ENCODE results near the gene KLHL22. TPM values are rescaled to one million over a fixed set of nuclear protein-coding genes. Genes with fewer than 3 reads are reported as not detected.
"Not testable (repeated sequence)": the region's sequence is repeated elsewhere in the genome, so short reads cannot be mapped to it uniquely, and the experiment has no call there.

Gene KLHL22
- polyA plus RNA-seq, 1 donor, result 36.5 TPM

DNA sequence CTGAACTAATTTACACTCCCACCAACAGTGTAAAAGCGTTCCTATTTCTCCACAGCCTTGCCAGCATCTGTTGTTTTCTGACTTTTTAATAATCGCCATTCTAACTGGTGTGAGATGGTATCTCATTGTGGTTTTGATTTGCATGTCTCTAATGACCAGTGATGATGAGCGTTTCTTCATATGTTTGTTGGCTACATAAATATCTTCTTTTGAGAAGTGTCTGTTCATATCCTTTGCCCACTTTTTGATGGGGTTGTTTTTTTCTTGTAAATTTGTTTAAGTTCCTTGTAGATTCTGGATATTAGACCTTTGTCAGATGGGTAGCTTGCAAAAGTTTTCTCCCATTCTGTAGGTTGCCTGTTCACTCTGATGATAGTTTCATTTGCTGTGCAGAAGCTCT is 79.9 kb downstream of the KLHL22 start:
- DNase-seq, result not testable (repeated sequence)

GRCh38 chr22:20415241-20415640 is 80.4 kb downstream of the KLHL22 start:
- DNase-seq, result not testable (repeated sequence)

DNA sequence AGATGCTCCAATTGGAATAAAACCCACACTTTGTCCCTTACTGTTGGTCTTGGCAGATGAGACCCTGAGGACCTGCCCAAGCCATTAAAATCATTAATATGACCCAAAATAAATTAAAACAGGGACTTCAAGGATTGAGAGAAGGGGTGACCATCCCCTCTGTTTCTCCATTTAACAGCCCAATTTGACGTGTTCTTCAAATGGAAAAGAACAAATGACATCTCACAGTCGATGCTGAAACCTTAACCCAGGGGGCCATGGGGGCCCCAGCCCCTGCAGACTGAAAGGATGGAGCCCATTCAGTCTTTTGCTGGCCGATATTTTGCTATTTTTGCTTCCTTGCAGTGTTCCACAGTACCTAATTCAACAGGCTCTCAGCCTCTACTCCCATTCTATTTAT is 81.1 kb downstream of the KLHL22 start:
- DNase-seq, result no peak

- DNase-seq, result no peak
These were observed 81.5 kb downstream of the KLHL22 start for GRCh38 chr22:20414059-20414440.

DNA sequence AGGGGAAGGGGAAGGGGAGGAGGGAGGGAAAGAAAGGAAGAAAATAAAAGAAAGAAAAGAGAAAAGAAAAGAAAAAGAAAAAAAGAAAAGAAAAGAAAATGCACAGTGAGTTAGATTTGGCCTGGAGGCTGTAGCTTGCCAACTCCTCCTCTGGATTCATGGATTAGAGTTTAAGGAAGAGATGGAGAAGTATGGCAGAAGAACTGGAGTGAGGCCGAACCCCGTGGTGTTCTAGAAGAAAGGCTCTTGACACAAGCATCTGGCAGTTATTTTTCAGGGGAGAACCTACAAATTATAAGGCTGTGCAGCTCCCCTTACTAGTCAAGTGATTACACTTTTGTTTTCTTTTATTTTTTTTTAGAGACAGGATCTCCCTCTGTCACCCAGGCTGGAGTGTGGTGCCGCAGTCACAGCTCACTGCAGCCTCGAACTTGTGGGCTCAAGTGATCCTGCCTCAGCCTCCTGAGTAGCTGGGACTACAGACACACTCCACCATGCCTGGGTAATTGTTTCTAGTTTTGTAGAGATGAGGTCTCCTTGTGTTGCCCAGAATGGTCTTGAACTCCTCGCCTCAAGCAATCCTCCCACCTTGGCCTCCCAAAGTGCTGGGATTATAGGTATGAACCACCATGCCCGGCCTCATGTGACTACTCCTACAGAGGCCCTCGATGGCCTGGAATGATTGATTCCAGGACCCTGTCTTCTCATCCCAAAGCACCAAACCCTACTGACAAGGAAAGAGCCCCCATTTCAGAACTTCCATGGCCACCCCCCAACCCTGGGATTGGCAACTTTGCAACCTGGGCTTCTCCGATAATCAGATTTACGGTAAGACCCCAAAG is 82.2 kb downstream of the KLHL22 start:
- no peak for DNase-seq

GRCh38 chr22:20412474-20413216 is 83.0 kb downstream of the KLHL22 start:
- no peak for DNase-seq

GRCh38 chr22:20409385-20409784 is 86.2 kb downstream of the KLHL22 start:
- DNase-seq, result not testable (repeated sequence)

- no peak for DNase-seq
These were observed 86.7 kb downstream of the KLHL22 start for GRCh38 chr22:20408891-20409290.

GRCh38 chr22:20407829-20408228 is 87.8 kb downstream of the KLHL22 start:
- DNase-seq, result no peak

- DNase-seq, result no peak
These were observed 88.7 kb downstream of the KLHL22 start for GRCh38 chr22:20406686-20407408.

- no peak for DNase-seq
These were observed 89.5 kb downstream of the KLHL22 start for GRCh38 chr22:20405931-20406685.

- no peak for DNase-seq
These were observed 90.2 kb downstream of the KLHL22 start for GRCh38 chr22:20405291-20405930.

DNA sequence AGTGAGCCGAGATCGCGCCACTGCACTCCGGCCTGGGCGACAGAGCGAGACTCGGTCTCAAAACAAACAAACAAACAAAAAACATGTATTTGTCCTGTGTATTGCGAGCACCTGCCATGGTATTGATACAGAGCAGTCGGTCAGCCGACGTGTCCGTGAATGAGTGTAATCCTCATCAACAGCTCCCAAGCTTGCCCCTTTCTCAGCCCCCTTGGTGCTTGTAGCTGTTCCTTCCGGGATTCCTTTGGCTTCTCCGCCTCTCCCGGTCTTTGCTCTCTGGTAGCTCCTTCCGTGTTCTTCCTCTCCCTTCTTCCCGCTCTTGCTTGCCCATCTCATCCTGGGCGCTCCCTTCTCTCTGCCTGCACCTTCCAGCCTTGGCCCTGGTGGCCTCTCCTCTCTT is 90.7 kb downstream of the KLHL22 start:
- DNase-seq, result no peak

- DNase-seq, result no peak
These were observed 91.8 kb downstream of the KLHL22 start for GRCh38 chr22:20403779-20404140.

DNA sequence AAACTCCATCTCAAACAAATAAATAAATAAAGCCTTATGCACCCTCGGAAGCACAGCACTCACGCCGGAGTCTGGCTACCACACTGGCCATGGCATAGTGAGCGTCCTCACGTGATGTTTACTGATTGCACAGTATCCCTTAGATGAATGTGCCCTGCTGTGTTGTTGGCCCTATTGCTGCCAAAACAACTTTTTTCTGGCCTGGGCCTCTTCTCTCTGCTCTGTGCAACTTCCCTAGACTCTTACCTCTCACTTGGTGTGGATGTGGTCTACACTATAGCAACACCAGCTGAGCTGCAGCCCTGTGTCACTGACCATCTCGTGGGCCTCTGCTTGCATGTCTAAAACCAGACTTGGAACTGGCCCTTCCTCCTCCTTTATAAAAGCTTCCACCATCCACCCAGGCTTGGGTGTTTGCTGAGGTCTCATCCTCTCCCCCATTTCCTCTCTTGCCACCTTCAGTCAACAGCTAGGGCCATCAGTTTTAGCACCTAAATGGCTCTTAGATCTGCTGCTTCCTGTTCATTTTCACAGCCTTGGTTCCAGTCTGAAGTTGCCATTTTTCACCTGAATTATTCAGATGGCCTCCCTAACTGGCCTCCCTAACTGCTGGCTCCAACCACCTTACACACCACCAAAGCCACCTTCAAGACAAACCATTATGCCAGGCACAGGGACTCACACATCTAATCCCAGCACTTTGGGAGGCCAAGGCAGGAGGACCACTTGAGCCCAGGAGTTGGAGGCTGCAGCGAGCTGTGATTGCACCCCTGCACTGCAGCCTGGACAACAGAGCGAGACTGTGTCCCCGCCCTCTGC is 92.4 kb downstream of the KLHL22 start:
- no peak for DNase-seq

DNA sequence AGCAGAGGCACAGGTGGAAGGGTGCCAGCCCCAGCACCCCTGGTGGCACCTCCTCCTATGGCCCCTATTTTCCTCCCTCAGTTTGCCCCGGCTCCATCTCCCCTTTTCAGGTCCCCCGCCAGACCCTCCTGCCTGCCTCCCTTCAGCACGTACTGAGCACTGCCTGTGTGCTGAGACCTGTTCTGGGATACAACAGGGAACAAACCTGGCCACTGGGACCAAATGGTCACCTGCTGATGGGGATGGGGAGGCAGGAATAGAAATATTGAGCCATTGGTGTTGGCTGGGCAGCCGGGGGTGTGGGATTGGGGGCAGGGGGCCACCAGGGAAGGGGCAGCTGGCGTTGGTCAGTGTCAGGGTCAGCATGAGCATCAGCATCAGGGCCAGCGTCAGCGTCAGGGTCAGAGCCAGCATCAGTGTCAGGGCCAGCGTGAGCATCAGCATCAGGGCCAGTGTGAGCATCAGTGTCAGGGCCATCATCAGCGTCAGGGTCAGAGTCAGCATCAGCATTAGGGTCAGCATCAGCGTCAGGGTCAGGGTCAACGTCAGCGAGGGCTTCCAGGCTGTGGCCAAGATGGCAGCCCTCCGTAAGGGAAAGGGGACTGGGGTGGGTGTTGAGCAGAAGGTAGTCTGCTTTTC is 94.1 kb downstream of the KLHL22 start:
- no peak for DNase-seq

DNA sequence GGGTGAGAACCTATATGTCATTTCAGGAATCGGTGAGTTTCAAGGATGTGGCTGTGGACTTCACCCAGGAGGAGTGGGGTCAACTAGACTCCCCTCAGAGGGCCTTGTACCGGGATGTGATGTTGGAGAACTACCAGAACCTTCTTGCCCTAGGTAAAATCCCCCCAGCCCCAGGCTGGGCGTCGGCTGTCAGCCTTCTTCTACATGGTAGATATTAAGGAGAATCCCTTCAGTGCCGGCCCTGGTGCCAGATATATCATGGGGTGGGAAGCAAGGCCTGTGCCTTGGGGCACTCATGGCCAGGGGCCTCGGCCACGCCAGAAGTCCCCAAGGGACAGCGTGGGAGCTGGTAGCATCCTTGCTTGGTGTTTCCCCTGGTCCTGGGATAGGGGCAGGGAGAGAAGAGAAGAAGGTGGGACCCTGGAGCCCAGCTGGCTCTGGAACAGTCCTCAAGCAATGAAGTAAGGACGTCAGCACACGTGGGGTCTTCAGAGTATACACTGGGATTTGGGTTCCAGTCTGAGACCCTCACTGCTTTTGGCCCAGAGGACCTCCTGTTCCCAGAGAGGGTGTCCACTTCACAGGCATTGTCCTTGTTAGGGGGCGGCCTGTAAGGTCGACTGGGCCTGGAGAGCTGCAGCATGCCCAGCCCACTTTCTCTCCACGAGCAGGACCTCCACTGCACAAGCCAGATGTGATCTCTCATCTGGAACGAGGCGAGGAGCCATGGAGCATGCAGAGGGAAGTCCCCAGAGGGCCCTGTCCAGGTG is 94.8 kb downstream of the KLHL22 start:
- DNase-seq, result no peak

DNA sequence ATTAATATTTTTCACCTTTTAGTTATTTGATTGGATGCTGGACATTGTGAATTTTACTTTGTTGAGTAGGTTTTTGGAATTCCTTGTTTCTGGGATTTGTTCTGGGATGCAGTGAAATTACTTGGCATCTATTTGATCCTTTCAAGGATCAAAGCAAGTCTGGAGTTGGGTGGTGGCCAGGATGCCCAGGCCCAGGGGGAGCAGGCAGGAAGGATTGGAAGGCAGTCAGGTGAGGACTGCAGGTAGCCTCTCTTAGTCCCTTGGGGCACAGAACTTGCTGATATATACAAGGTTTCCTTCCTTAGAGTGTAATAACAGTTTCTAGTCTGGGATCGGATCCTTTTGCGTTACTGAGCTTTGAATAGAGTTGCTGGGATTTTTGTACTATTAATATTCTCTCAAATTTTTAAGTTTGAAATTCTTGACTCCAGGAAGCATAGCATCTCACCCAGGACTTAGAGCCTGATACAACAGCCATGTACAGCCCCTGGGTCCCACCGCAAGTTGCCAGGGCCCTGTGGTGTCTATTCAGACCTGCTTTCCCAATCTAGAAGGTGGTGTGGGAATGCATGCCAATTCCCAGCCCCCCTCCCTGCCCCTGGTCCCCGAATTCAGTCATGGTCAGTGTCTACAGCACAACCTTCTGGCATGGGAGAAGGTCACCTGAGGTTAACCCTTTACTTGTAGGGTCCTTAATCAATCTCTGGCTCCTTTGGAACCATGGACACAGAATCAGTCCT is 95.6 kb downstream of the KLHL22 start:
- DNase-seq, result no peak

DNA sequence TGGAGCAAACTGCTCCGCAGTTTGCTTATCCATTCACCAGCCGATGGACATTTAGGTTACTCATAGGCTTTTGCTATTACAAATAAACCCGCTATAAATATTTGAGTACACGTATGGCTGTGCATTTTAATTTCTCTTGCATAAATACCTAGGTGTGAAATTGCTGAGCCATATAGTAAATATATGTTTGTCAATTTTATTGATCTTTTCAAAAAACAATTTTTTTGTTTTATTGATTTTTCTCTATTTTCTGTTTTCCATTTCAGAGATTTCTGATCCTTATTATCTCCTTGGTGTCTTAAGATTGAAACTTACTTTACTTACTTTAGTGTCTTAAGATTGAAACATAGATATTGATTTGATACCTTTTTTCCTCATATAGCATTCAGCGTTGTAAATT is 97.2 kb downstream of the KLHL22 start:
- DNase-seq, result no peak
